H54 (cell line): ENCODE results near the gene BCAR1.
"Not testable (repeated sequence)": the region's sequence is repeated elsewhere in the genome, so short reads cannot be mapped to it uniquely, and the experiment has no call there.

Experiments
- DNase-seq: peaks from one replicate; pipeline ENCODE4 v3.0.0; 2011; ENCODE audit warnings: low spot score, mixed read lengths; ENCODE audit not compliant: insufficient read length
- FAIRE-seq: peaks from 3 replicates; lab custom pipeline; 2011; peaks lifted over from hg19 to GRCh38; lab: Jason Lieb, UNC
- POLR2A ChIP-seq: IDR thresholded peaks from 2 replicates; pipeline ENCODE4 v1.6.1; 2011; ENCODE audit warnings: low read depth, mild to moderate bottlenecking, low read length

Gene BCAR1

GRCh38 chr16:75225678-75226515 lies 25.5 kb downstream of the BCAR1 start:
- TF ChIP-seq POLR2A, result no peak
- DNase-seq (no peak), FAIRE-seq (no peak)

DNA sequence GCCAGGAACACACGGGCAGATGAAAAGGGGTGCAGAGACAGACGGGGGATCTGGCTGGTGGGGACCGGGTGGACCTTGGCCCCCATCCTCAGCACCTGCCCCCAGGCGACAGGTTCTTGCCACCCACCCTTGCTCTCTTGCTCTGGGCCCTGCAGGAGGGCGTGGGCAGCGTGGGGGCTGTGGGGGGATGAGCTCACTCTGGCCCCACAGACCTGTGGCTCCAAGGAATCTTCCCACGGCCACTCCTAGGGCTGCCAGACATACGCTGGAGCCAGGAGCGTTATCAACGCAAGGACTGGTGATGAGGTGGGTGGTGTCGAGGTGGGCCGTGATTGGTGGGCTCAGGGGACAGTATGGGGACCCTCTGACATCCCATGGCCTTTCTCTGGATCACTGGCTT lies 26.3 kb downstream of the BCAR1 start:
- FAIRE-seq (no peak), DNase-seq (no peak)
- no peak for TF ChIP-seq POLR2A

DNA sequence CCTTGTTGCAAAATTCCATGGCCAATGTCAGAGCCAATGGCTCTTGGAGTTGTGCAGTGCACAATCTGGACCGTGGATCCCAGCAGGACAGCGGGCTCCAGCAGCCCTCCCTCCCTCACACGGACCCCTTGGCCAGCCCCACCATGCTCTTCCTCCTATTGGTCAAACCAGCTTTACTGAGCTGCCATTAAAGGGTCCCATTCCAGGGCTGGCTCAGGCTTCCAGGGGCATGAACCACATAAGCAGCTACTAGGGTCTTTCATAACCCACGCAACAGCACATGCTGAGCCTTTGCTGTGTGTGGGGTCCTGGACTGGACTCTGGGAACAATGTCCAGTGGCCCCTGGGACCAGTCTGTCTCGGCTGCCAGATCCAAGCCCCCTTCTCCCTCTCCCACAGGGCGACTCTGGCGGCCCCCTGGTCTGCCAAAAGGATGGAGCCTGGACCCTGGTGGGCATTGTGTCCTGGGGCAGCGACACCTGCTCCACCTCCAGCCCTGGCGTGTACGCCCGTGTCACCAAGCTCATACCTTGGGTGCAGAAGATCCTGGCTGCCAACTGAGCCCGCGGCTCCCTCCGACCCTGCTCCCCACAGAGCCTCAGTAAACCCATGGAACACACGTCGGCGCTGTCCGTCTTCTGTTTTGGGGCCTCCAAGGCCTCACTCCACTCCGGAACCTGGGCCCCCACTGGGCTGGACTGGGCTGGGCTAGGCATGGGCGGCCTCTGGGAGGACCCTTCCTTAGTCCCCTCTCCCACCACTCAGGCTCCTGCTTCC lies 26.9 kb downstream of the BCAR1 start:
- no peak for FAIRE-seq
- no peak for TF ChIP-seq POLR2A
- no peak for DNase-seq

DNA sequence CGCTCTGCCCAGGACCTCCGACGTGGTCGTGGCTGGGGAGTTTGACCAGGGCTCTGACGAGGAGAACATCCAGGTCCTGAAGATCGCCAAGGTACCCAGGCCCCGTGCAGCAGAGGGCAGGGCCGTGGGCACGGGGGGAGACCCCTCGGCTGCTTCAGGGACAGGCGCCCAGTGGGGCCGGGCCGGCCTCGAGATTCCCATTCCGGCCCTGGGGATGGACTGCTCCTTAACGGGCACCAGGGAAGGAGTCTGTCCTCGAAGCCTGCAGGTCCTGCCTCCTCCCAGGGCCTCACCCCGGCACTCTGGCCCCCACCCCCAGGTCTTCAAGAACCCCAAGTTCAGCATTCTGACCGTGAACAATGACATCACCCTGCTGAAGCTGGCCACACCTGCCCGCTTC lies 28.3 kb downstream of the BCAR1 start:
- DNase-seq, FAIRE-seq: not testable (repeated sequence)

- no peak for DNase-seq
- no peak for TF ChIP-seq POLR2A
- FAIRE-seq, result no peak
These were observed 29.1 kb downstream of the BCAR1 start for GRCh38 chr16:75222271-75222783.

DNA sequence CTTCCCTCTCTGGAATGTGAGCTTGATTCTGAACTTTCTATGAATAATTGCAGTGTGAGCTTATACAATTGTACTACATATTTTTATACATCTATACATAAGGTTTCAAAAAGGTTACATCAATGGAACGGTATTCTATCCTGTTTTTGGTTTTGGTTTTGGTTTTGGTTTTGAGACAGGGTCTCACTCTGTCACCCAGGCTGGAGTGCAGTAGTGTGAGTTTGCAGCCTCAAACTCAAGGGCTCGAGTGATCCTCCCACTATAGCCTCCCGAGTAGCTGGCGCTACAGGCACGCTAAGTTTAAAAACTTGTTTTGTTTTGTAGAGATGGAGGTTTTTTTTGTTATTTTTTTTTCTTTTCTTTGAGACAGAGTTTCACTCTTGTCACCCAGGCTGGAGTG lies 31.6 kb downstream of the BCAR1 start:
- FAIRE-seq (no peak), DNase-seq (no peak)
- TF ChIP-seq POLR2A, result no peak

DNA sequence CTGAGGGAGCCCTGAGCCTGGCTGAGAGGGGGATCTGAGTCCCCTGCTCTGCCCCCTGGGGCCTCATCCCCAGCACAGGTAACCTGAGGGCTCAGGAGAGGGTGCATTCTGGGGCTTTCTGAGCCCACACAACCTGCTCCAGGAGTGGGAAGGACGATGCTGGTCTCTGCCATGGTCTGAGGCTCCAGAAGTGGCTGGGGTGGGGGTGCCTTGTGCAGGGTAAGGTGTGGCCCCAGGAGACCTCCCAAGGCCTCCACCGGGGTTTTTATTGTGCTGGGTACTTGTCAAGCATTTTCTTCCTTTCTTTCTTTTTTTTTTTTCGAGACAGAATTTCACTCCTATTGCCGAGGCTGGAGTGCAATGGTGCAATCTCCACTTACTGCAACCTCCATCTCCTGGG lies 32.3 kb downstream of the BCAR1 start:
- no peak for TF ChIP-seq POLR2A
- FAIRE-seq (no peak), DNase-seq (no peak)

DNA sequence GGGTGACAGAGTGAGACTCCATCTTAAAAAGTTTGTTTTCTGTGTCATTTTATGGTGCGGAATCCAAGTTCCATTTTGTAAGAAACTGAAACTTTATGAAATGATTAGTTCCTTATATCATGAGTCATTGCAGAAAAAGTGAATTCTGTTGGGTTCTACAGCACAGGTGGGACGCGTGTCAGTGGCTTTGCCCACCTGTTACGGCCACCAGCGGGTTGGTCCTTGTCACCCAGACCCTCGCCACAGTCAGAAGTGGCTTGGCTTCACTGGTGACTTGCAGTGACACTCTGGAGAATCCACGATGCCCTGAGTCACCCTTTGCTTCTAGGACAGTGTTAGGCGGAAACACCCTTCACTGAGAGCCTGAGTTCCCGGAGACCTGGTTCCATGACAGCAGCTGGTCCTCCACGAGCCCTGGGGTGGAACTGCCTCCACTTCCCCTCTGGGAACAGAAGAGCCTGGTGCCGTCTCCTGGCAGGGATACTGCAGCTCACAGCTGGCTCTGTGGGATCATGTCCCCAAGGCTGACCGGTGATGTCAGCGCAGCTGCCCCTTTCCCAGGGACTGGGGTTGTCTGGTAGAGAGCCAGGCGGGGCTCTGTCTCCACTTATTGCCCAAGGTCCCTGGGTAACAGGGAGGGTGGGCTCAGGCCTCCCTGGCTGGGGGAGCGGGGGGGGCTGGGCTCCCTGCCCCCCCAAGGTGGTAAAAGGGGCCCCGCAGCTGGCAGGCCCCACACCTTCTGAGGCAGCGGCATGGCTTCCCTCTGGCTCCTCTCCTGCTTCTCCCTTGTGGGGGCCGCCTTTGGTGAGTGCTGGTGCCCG lies 33.0 kb downstream of the BCAR1 start, which contains the start of gene CTRB1:
CTRB1 (plus strand) TSS at position 733 of the 821 bp plus-strand sequence; CDS start at position 753, 20 bp downstream.
- TF ChIP-seq POLR2A, result no peak
- FAIRE-seq (no peak), DNase-seq (no peak)

DNA sequence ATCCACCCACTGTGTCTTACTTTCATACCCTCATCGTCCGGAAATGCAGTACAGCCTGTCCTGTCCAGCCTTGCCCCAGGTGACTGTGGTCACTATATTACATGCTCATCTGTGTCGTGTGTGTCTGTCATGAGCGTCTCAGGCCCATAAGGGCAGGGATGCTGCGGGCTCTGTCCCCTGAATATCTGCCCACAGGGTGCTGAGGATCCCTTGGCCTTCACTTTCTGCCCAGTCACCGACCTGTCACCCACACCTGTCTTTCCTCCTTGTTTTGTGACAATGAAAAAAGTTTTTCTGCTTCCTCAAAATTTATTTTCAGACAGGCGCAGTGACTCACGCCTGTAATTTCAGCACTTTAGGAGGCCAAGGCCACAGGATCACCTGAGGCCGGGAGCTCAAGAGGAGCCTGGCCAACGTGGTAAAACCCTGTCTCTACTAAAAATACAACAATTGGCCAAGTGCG lies 34.0 kb downstream of the BCAR1 start:
- no peak for TF ChIP-seq POLR2A
- DNase-seq (no peak), FAIRE-seq (no peak)

DNA sequence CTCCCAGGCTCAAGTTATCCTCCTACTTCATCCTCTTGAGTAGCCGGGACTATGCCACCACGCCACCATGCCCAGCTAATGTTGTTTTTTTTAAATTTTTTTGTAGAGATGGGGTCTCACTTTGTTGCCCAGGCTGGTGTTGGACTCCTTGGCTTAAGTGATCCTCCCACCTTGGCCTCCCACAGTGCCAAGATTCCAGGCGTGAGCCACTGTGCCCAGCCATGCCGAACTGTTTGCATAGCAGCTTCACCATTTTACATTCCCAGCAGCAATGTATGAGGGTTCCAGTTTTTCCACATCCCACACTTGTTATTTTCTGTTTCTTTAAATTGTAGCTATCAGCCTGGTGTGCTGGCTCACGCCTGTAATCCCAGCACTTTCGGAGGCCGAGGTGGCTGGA lies 34.8 kb downstream of the BCAR1 start:
- DNase-seq, result no peak
- FAIRE-seq, result no peak
- no peak for TF ChIP-seq POLR2A

DNA sequence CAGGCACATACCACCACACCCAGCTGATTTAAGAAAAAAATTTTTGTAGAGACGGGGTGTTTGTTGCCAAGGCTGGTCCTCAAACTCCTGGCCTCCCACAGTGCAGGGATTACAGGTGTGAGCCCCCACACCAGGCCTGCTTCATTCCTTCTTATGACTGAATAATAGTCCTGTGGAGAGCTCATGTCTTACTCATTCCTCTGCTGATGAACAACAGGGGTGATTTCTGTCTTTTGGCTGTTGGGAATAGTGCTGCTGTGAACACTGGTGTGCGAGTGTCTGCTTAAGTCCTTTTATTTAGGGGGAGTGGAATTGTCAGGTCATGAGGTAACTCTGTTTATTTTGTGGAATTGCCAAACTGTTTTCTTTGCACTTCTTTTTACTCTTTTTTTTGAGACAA lies 35.3 kb downstream of the BCAR1 start:
- FAIRE-seq, result no peak

DNA sequence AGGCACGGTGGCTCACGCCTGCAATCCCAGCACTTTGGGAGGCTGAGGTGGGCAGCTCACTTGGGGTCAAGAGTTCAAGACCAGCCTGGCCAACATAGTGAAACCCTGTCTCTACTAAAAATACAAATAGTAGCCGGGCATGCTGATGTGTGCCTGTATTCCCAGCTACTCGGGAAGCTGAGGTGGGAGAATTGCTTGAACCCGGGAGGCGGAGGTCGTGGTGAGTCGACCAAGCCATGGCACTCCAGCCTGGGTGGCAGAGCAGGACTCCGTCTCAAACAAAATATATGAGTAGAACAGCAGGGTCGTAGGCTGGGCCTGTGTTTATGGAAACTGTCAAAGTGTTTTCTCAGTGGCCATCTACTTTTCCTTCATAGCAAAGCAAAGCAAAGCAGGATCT lies 40.1 kb downstream of the BCAR1 start:
- DNase-seq, FAIRE-seq: not testable (repeated sequence)

More for the DNA sequence above, 35.3 kb downstream of the BCAR1 start:
- TF ChIP-seq POLR2A, result no peak
- no peak for DNase-seq

DNA sequence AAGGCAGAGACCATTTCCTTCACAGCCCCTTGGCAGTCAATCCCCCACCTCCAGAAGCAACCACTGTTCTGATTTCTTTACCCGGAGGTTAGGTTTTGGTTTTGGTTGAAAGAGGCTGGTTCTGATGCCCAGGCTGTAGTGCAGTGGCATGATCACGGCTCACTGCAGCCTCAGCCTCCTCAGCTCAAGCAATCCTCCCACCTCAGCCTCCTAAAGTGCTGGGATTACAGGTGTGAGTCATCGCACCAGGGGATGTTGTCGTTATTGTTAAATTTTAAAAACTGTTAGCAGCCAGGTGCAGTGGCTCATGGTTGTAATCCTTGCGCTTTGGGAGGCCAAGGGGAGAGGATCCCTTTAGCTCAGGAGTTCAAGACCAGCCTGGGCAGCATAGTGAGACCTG lies 41.5 kb downstream of the BCAR1 start:
- FAIRE-seq, result no peak
- no peak for TF ChIP-seq POLR2A

GRCh38 chr16:75209514-75209913 lies 41.9 kb downstream of the BCAR1 start:
- DNase-seq, result not testable (repeated sequence)

More for the DNA sequence above, 41.5 kb downstream of the BCAR1 start:
- no peak for DNase-seq

More at GRCh38 chr16:75209514-75209913, 41.9 kb downstream of the BCAR1 start:
- FAIRE-seq, result not testable (repeated sequence)
